Bronchial epithelial cell (primary cell): ENCODE results near the gene CLN6. TPM values are rescaled to one million over a fixed set of nuclear protein-coding genes. Genes with fewer than 3 reads are reported as not detected.

Source experiments
- DNase-seq: peaks from one replicate; pipeline ENCODE4 v3.0.0-alpha.2; 2010; ENCODE audit warnings: low read depth
- FAIRE-seq: peaks from 2 replicates; lab custom pipeline; 2011; peaks lifted over from hg19 to GRCh38; lab: Jason Lieb, UNC
- H3K27me3 ChIP-seq: 2 replicates; pipeline ENCODE4 v1.5.1; 2011; ENCODE audit warnings: low read length; ENCODE audit not compliant: control insufficient read depth, insufficient read depth
- H3K36me3 ChIP-seq: 2 replicates; pipeline ENCODE4 v1.5.1; 2011; ENCODE audit warnings: low read length; ENCODE audit not compliant: control insufficient read depth, insufficient read depth
- H3K4me3 ChIP-seq: 2 replicates; pipeline ENCODE4 v1.5.1; 2011; ENCODE audit warnings: mild to moderate bottlenecking, low read depth, low read length, control low read depth
- total RNA-seq: library from RNA; depleted of rRNA; stranded (reverse); fragments of >200 nt; gene quantifications from 2 replicates; pipeline ENCODE4 v1.2.1, GENCODE V29; 2014
- TF ChIP-seq, protein P1 (sequence below): IDR thresholded peaks from 2 replicates; pipeline ENCODE4 v1.5.1; 2011; ENCODE audit warnings: mild to moderate bottlenecking, moderate library complexity, low read length, control low read depth, inconsistent platforms; ENCODE audit not compliant: insufficient read depth, severe bottlenecking

CLN6 gene
- total RNA-seq = 6.1 and 8.2 TPM in 2 replicates

- DNase-seq (peak; percentile 47), FAIRE-seq (no peak)
- Histone ChIP-seq H3K27me3 (no peaks in the 10 kb centered on the region), H3K36me3 (no peaks in the 10 kb centered on the region), H3K4me3 (peak within 1 kb of the TSS; percentile 62)
- TF ChIP-seq, protein P1, sequence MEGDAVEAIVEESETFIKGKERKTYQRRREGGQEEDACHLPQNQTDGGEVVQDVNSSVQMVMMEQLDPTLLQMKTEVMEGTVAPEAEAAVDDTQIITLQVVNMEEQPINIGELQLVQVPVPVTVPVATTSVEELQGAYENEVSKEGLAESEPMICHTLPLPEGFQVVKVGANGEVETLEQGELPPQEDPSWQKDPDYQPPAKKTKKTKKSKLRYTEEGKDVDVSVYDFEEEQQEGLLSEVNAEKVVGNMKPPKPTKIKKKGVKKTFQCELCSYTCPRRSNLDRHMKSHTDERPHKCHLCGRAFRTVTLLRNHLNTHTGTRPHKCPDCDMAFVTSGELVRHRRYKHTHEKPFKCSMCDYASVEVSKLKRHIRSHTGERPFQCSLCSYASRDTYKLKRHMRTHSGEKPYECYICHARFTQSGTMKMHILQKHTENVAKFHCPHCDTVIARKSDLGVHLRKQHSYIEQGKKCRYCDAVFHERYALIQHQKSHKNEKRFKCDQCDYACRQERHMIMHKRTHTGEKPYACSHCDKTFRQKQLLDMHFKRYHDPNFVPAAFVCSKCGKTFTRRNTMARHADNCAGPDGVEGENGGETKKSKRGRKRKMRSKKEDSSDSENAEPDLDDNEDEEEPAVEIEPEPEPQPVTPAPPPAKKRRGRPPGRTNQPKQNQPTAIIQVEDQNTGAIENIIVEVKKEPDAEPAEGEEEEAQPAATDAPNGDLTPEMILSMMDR = no peak
These were observed at the start of gene CLN6 for GRCh38 chr15:68229386-68230156. CLN6 (minus strand) TSS chr15:68229728; CDS start chr15:68229584, 144 bp downstream.

DNA sequence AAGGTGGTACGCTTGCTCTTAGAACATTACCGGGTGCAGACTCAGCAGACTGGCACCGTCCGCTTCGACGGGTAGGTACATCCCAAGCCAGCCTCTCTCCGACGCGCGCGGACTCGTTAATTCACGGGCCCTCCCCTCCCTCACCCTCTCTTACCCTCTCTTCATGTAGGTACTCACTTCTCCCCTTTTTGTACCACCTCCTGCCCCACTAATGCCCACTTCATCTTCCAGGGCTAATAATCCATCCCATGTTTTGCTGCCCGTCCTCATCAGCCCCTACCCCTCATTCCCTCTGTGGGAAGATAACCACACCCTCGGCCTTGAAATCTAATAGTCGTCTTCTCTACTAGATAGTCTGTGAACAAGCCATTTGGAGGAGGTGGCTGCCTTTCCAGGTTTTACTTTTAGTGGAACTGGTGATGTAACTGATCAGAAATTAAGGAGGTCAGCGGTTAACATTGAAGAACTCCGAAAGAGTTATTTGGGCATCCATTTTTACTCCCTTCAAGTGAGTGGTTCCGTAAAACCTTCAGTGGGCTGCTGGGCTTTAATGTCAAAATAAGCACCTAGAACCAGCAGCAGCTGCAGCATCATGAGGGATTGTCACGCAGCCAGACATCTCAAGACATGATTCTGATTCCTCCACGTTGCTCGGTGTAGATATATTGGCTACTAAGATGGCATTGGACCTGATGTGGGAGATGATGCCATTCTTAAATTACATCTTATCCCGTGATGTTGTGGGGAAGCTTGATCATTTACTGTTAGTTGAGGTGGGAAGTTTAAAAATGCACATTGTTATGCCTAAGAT lies 49.3 kb upstream of the CLN6 start:
- no peaks in the 10 kb centered on the region for H3K27me3 ChIP-seq
- peak overlapping the region; percentile 92 for H3K4me3 ChIP-seq
- FAIRE-seq (no peak), DNase-seq (peak; percentile 29)
- TF ChIP-seq, protein P1 = no peak
- peaks cover under 1% of the 10 kb centered on the region for H3K36me3 ChIP-seq

DNA sequence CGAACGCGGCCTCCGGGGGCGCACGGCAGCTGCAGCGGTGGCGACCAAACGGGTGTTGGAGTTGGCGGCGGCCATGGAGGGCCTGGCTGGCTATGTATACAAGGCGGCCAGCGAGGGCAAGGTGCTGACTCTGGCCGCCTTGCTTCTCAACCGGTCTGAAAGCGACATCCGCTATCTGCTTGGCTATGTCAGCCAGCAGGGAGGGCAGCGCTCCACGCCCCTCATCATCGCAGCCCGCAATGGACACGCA lies 48.7 kb upstream of the CLN6 start:
- DNase-seq = no peak
- no peak for FAIRE-seq
- no peaks in the 10 kb centered on the region for H3K27me3 ChIP-seq
- TF ChIP-seq, protein P1 = peak; percentile 36
- H3K36me3 ChIP-seq = no peaks in the 10 kb centered on the region
- H3K4me3 ChIP-seq = peak overlapping the region; percentile 92

DNA sequence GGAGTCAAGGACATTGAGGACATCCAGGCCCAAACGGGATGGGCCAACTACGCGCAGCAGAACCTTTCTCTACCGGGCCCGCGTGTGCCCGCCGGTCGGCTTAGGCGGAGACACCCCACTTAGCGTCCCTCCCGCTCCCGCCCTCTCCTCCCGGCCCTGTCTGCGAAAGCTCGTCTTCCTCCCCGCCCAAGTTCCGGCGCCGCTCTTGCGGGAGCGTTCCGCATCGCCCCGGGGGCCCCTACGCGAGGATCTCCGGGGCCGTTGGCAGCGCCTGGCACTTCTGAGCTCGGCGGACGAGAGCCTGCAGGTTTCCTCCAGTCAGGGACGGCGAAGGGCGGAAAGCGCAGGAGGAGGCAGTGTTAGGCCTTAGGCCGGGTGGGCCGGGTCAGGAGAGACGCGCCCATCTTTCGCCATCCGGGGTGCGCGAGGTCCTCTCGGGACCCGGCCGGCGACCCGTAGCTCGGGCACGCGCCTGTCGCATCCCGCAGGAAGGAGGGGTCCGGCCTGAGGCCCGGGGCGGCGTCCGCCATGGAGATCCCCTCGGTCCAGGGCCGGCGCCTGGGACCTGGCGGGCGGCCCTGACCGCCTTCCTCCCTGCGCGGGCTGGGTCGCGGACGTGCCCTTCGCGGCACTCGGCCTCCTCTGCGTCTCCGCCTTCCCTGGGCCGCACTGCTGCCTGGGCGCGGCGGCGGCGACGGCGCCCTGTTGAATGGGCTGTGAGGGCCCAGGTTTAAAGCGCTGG lies 48.2 kb upstream of the CLN6 start, which contains the start of gene FEM1B:
TSS of gene FEM1B (plus strand) at position 143 of the 742 bp plus-strand sequence. CDS start 673 bp downstream, outside the sequence.
- Histone ChIP-seq H3K36me3 (no peaks in the 10 kb centered on the region), H3K27me3 (no peaks in the 10 kb centered on the region), H3K4me3 (peak within 1 kb of the TSS; percentile 92)
- peak; percentile 74 for DNase-seq
- FAIRE-seq = no peak
- TF ChIP-seq, protein P1 = no peak

DNA sequence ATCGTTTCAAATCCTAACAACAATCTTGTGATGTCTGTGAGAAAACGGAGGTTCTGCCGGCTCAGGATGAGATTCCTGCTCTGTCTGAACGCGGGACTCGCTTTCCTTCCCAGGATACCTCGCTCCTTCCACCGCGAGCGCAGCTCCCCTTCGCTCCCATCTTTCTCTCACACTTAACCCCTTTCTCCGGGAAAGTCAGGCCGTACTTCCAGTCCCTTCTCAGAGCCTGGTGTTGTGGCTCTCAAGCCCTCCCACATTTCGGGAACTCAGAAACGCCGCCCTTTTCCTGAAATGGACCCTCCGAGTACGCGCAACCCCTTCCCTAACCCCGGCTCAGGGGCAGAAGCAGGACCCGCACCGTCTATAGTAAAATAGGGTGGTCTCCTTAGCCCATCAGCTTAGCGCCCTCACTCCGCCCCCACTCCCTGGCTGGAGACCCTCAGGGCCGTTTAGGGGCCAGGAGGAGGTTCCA lies 47.6 kb upstream of the CLN6 start:
- H3K36me3 ChIP-seq = no peaks in the 10 kb centered on the region
- TF ChIP-seq, protein P1 = no peak
- no peaks in the 10 kb centered on the region for H3K27me3 ChIP-seq
- FAIRE-seq = no peak
- H3K4me3 ChIP-seq = peak overlapping the region; percentile 92
- peak; percentile 27 for DNase-seq
